GM10266 (cell line): ENCODE measurements around the gene SRPRA.

ENCODE experiments used
- DNase-seq: peaks from one replicate; pipeline ENCODE4 v3.0.0; 2012; ENCODE audit errors: extremely low spot score
- TF ChIP-seq, protein P1 (sequence below): IDR thresholded peaks from 2 replicates; pipeline ENCODE4 v1.5.1; 2012; ENCODE audit warnings: mild to moderate bottlenecking, low read depth; ENCODE audit not compliant: control insufficient read depth, insufficient read depth; ENCODE audit errors: missing control alignments

The SRPRA gene

DNA sequence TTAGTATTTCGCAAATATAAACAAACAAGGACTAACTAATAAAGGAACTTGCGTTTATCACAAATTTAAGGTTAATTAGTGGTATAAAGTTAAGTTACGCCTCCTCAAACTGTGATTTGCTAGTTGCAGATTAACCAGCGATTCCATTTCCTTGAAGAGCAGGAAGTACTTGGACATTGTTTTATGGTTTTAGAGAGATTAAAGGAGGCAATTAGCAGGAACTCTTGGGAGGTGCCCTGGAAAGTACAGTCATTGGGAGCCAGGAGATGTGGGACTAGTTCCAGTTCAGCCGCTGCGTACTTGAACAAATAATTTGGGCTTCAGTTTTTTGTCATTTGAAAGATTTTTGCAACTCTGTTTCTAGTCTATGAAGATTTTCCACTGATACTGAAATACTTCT lies 53.9 kb downstream of the SRPRA start:
- TF ChIP-seq, protein P1, sequence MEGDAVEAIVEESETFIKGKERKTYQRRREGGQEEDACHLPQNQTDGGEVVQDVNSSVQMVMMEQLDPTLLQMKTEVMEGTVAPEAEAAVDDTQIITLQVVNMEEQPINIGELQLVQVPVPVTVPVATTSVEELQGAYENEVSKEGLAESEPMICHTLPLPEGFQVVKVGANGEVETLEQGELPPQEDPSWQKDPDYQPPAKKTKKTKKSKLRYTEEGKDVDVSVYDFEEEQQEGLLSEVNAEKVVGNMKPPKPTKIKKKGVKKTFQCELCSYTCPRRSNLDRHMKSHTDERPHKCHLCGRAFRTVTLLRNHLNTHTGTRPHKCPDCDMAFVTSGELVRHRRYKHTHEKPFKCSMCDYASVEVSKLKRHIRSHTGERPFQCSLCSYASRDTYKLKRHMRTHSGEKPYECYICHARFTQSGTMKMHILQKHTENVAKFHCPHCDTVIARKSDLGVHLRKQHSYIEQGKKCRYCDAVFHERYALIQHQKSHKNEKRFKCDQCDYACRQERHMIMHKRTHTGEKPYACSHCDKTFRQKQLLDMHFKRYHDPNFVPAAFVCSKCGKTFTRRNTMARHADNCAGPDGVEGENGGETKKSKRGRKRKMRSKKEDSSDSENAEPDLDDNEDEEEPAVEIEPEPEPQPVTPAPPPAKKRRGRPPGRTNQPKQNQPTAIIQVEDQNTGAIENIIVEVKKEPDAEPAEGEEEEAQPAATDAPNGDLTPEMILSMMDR = no peak
- no peak for DNase-seq

DNA sequence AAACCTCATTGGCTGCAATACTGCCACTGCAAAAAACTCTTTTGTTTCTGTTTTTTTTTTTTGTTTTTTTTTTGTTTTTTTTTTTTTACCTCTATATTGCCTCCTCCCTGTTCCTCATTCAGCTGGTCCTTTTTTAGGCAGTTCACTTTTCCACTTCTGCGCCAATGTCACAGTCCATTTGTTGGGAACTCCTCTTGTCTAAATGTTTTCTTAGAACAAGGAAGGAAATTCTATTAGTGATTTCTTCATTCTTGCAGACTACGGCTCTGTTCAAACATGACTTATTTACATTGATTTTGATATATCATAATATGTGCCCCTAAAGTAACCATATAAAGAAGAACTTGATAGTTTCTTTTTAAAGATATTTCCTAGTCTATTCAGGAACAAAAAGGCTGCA lies 54.3 kb downstream of the SRPRA start:
- no peak for DNase-seq
- TF ChIP-seq, protein P1 = no peak
